Measurements from ENCODE around the gene MITD1. TPM values are rescaled to one million over a fixed set of nuclear protein-coding genes. Genes with fewer than 3 reads are reported as not detected.
A peak's percentile ranks its signal among the peaks of the same experiment; 100 is the strongest.

MITD1 gene
- total and polyA plus RNA-seq, 2 of the 13 experiments (the other 11 are each of a cell fraction or from before 2014, with no cell fraction given), result 17.8 to 43.7 TPM

GRCh38 chr2:99141110-99142108, 39.4 kb downstream of the MITD1 start, which contains the start of gene C2orf15 (continued):
- peak; percentile 41; the same call in 1 of the 2 replicates for TF ChIP-seq ZFP1 (CRISPR knock-in tag; IDR thresholded peaks at IDR 0.05)
- TF ChIP-seq ARHGAP35 (CRISPR knock-in tag; IDR thresholded peaks at IDR 0.05; ENCODE audit: borderline replicate concordance), result peak; percentile 71; the same call in 1 of the 2 replicates
- peak; percentile 56; the same call in 1 of the 2 replicates for TF ChIP-seq RNF2 (conservative IDR thresholded peaks at IDR 0.05; ENCODE audit: low read depth)
- no peak for TF ChIP-seq MTA3 (CRISPR knock-in tag; IDR thresholded peaks at IDR 0.05)
- TF ChIP-seq ZKSCAN8 (CRISPR knock-in tag; IDR thresholded peaks at IDR 0.05; ENCODE audit: borderline replicate concordance), result no peak; the same call in 1 of the 2 replicates
- 0 out of 2 replicates have a peak, but pooled peaks have one; percentile 38 for TF ChIP-seq ZNF12 (CRISPR knock-in tag; IDR thresholded peaks at IDR 0.05)
- peak; percentile 75 for TF ChIP-seq ETV5 (CRISPR knock-in tag; IDR thresholded peaks at IDR 0.05; ENCODE audit: borderline replicate concordance)
- TF ChIP-seq ZNF205 (CRISPR knock-in tag; IDR thresholded peaks at IDR 0.05), result 0 out of 2 replicates have a peak, but pooled peaks have one; percentile 5
- peak; percentile 60 for TF ChIP-seq ZNF431 (CRISPR knock-in tag; IDR thresholded peaks at IDR 0.05; ENCODE audit: borderline replicate concordance, low read depth)
- no peak for TF ChIP-seq GTF2F1 (IDR thresholded peaks at IDR 0.05; ENCODE audit: low read length)
- TF ChIP-seq NFIB (CRISPR knock-in tag; IDR thresholded peaks at IDR 0.05; ENCODE audit: borderline replicate concordance), result no peak
- no peak; the same call in 1 of the 2 replicates for TF ChIP-seq ZNF484 (CRISPR knock-in tag; IDR thresholded peaks at IDR 0.05; ENCODE audit: borderline replicate concordance, low read depth)
- 0 out of 4 replicates have a peak, but pooled peaks of 1 of the 2 experiments have one; percentile 13 for TF ChIP-seq NR2F1 (CRISPR knock-in tag; IDR thresholded peaks at IDR 0.05)
- TF ChIP-seq ZNF639 (CRISPR knock-in tag; conservative IDR thresholded peaks at IDR 0.05), result peak; percentile 100
- TF ChIP-seq MYPOP (CRISPR knock-in tag; IDR thresholded peaks at IDR 0.05), result peak; percentile 97
- TF ChIP-seq DNMT3B (CRISPR knock-in tag; conservative IDR thresholded peaks at IDR 0.05), result peak; percentile 83; the same call in 1 of the 2 replicates
- TF ChIP-seq LRRFIP1 (CRISPR knock-in tag; conservative IDR thresholded peaks at IDR 0.05), result 0 out of 2 replicates have a peak, but pooled peaks have one; percentile 42
- no peak for TF ChIP-seq ZNF382 (CRISPR knock-in tag; IDR thresholded peaks at IDR 0.05; ENCODE audit: borderline replicate concordance)
- TF ChIP-seq MXD1 (CRISPR knock-in tag; IDR thresholded peaks at IDR 0.05), result peak; percentile 83
- 0 out of 2 replicates have a peak, but pooled peaks have one; percentile 5 for TF ChIP-seq RARA (CRISPR knock-in tag; IDR thresholded peaks at IDR 0.05)
- no peak; the same call in 1 of the 2 replicates for TF ChIP-seq IRF2 (CRISPR knock-in tag; IDR thresholded peaks at IDR 0.05)
- TF ChIP-seq CENPT (CRISPR knock-in tag; IDR thresholded peaks at IDR 0.05; ENCODE audit: low read depth), result no peak
- TF ChIP-seq ELF3 (CRISPR knock-in tag; IDR thresholded peaks at IDR 0.05), result peak; percentile 52
- peak; percentile 71 for TF ChIP-seq TGIF2 (CRISPR knock-in tag; IDR thresholded peaks at IDR 0.05)

All from HepG2 (cell line).